Choroid plexus epithelial cell (primary cell): Measurements from ENCODE around the gene RAPGEF4.

Experiments
- DNase-seq: peaks from one replicate; pipeline ENCODE4 v3.0.0-alpha.2; 2010; ENCODE audit warnings: low read depth
- H3K4me3 ChIP-seq: 2 replicates; pipeline ENCODE4 v1.5.1; 2011; ENCODE audit warnings: low read depth, mild to moderate bottlenecking, control low read depth, low read length, moderate library complexity
- CTCF ChIP-seq: conservative IDR thresholded peaks from 2 replicates; pipeline ENCODE4 v1.5.1; 2011; ENCODE audit warnings: low read depth, mild to moderate bottlenecking, control low read depth, inconsistent platforms, low read length, moderate library complexity

The RAPGEF4 gene

DNA sequence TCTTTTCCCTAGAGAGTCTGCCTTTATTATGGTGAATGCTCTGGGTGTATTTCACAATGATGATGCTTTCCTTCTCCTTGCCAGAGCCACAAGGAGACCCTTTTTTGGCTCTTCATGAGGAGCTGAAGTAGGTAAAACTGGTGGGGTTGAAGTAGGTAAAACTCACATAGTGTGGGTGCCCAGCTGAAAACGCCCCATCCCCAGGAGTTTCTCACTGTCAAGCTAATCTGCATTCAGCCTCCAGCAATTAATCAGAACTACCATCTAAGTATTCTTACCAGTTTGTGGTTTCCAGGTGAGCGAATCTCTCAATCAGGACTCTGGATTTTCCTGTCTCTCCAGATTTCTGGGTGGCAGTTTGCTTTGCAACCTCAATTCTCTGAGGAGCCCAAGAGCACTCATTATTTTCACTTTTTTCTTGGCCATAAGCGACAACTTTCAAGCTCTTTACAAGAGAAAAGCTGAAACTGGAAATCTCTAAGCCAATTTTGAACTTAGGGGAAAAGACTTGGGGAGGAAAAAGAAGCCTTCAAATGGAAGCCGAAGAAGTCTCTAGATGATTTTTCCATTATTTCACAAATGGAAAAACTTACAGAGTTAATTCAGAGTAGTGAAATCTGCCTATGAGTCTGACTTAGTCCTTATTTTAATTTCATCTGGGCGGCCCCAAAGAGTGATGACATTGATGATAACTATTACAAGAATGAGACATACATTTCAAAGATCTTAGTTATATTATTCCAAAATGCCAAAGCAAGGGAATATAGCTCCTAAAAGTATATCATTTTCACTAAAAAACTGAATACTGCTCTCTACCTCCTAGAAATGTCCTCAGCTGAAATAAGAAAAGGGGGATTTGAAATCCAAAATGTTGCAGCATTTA is 218.6 kb downstream of the RAPGEF4 start:
- TF ChIP-seq CTCF, result no peak
- DNase-seq, result no peak
- no peak overlapping the region for H3K4me3 ChIP-seq

GRCh38 chr2:172955587-172955986 is 219.9 kb downstream of the RAPGEF4 start:
- H3K4me3 ChIP-seq, result no peak overlapping the region
- DNase-seq, result no peak
- no peak for TF ChIP-seq CTCF

- no peak for DNase-seq
- H3K4me3 ChIP-seq, result no peak overlapping the region
- TF ChIP-seq CTCF, result no peak
Measured at GRCh38 chr2:172957734-172958133, 222.1 kb downstream of the RAPGEF4 start.

- H3K4me3 ChIP-seq, result no peak overlapping the region
- DNase-seq, result no peak
- TF ChIP-seq CTCF, result no peak
Measured at GRCh38 chr2:172962082-172962481, 226.4 kb downstream of the RAPGEF4 start.

- DNase-seq, result peak; percentile 63
- H3K4me3 ChIP-seq, result no peak overlapping the region
- TF ChIP-seq CTCF, result no peak
Measured at GRCh38 chr2:172962824-172963223, 227.2 kb downstream of the RAPGEF4 start.

DNA sequence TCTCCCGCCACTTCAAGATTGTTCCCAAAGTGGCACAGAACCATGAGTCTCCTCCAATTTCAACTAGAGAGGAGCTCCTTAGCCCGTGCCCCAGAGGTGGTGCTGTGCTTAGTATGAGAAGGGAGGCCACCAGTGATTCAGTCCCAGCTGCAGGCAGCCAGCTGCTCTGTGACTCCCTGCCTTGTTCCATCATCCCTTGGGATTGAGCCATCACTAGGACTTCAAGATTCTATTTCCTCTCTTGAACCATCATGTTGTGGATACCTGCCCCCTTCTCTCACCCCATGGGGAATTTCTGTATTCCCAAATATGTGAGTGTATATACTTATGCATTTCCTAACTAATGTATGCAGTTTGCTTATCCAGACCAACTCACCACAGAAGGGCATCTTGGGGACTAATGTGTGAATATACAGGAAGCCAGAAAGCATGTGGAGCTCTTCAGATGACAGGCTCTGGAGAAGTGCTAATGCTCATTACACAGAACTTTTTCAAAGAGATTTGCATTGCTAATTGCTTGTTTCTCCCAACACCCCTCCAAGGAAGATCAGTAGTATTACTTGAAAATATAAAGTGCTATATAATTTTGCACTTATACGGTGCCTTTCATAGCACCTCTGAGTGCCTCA is 229.0 kb downstream of the RAPGEF4 start:
- DNase-seq, result no peak
- no peak for TF ChIP-seq CTCF
- no peak overlapping the region for H3K4me3 ChIP-seq
